NCI-H1436 treated with DMSO at 0.1 percent for 48 hours (cell line): ENCODE measurements around the gene CXCL12.

ENCODE experiments used
- DNase-seq: peaks from one replicate; lab custom pipeline; 2025; lab: John Stamatoyannopoulos, UW

Gene CXCL12

GRCh38 chr10:44362866-44363711 is 21.8 kb downstream of the CXCL12 start:
- no peak for DNase-seq

- no peak for DNase-seq
Measured at GRCh38 chr10:44361109-44361508, 23.8 kb downstream of the CXCL12 start.

- DNase-seq = no peak
Measured at GRCh38 chr10:44358080-44358771, 26.7 kb downstream of the CXCL12 start.

- DNase-seq = no peak
Measured at GRCh38 chr10:44357023-44357540, 27.8 kb downstream of the CXCL12 start.

GRCh38 chr10:44356139-44357022 is 28.5 kb downstream of the CXCL12 start:
- no peak for DNase-seq

GRCh38 chr10:44355630-44356029 is 29.3 kb downstream of the CXCL12 start:
- DNase-seq = no peak

GRCh38 chr10:44354771-44355170 is 30.1 kb downstream of the CXCL12 start:
- no peak for DNase-seq

- DNase-seq = no peak
Measured at GRCh38 chr10:44353721-44354120, 31.2 kb downstream of the CXCL12 start.

GRCh38 chr10:44353128-44353390 is 31.8 kb downstream of the CXCL12 start:
- no peak for DNase-seq

GRCh38 chr10:44352316-44353127 is 32.4 kb downstream of the CXCL12 start:
- no peak for DNase-seq

GRCh38 chr10:44348496-44348895 is 36.4 kb downstream of the CXCL12 start:
- no peak for DNase-seq

- no peak for DNase-seq
Measured at GRCh38 chr10:44347609-44348400, 37.1 kb downstream of the CXCL12 start.

- DNase-seq = no peak
Measured at GRCh38 chr10:44344727-44345126, 40.2 kb downstream of the CXCL12 start.

GRCh38 chr10:44343843-44344242 is 41.1 kb downstream of the CXCL12 start:
- no peak for DNase-seq

- no peak for DNase-seq
Measured at GRCh38 chr10:44341886-44342285, 43.0 kb downstream of the CXCL12 start.

- no peak for DNase-seq
Measured at GRCh38 chr10:44340557-44340956, 44.3 kb downstream of the CXCL12 start.

- no peak for DNase-seq
Measured at GRCh38 chr10:44339218-44339617, 45.7 kb downstream of the CXCL12 start.

GRCh38 chr10:44337081-44337480 is 47.8 kb downstream of the CXCL12 start:
- no peak for DNase-seq

GRCh38 chr10:44335330-44336021 is 49.4 kb downstream of the CXCL12 start:
- no peak for DNase-seq

- no peak for DNase-seq
Measured at GRCh38 chr10:44334621-44335184, 50.2 kb downstream of the CXCL12 start.
